ENCODE results near the gene TMEM161A. TPM values are rescaled to one million over a fixed set of nuclear protein-coding genes. Genes with fewer than 3 reads are reported as not detected.

TMEM161A gene
- total RNA-seq: 14.3 and 15.3 TPM in 2 replicates

GRCh38 chr19:19138109-19138981 is at the start of gene TMEM161A:
Gene TMEM161A, minus strand, starts transcription at chr19:19138478. Its CDS starts 50 bp downstream, at chr19:19138428.

GRCh38 chr19:19170053-19170872 is 32.0 kb upstream of the TMEM161A start, which contains the start of gene MEF2B:
Gene MEF2B, minus strand, starts transcription at chr19:19170263. Its CDS starts 19,528 bp downstream, at chr19:19150735.

Other genes starting within 250 kb of the TMEM161A start
- 0.49 and 0.65 TPM in 2 replicates for gene CERS1, start 242.3 kb downstream of the TMEM161A start, total RNA-seq
- gene COPE, start 219.1 kb downstream of the TMEM161A start, total RNA-seq: 182 and 238 TPM in 2 replicates
- gene DDX49, start 218.8 kb downstream of the TMEM161A start, total RNA-seq: 42.8 and 44.3 TPM in 2 replicates
- gene HOMER3, start 197.3 kb downstream of the TMEM161A start, total RNA-seq: 107 and 136 TPM in 2 replicates
- gene SUGP2, start 105.0 kb downstream of the TMEM161A start, total RNA-seq: 39.1 and 42.2 TPM in 2 replicates
- gene ARMC6, start 104.9 kb downstream of the TMEM161A start, total RNA-seq: 37.9 and 38.0 TPM in 2 replicates
- 8.9 and 12.8 TPM in 2 replicates for gene SLC25A42, start 74.5 kb downstream of the TMEM161A start, total RNA-seq
- not detected in 2 replicates for gene MEF2B, start 31.8 kb upstream of the TMEM161A start, total RNA-seq
- 15.4 and 15.9 TPM in 2 replicates for gene BORCS8, start 53.7 kb upstream of the TMEM161A start, total RNA-seq
- 37.6 and 38.1 TPM in 2 replicates for gene RFXANK, start 53.8 kb upstream of the TMEM161A start, total RNA-seq
- gene NR2C2AP, start 64.9 kb upstream of the TMEM161A start, total RNA-seq: 3.0 and 4.4 TPM in 2 replicates
- gene NCAN, start 73.5 kb upstream of the TMEM161A start, total RNA-seq: under 0.01 TPM in 1 of 2 replicates, not detected in the other
- gene TM6SF2, start 134.8 kb upstream of the TMEM161A start, total RNA-seq: 0.32 and 0.36 TPM in 2 replicates
- gene SUGP1, start 182.0 kb upstream of the TMEM161A start, total RNA-seq: 32.0 and 34.6 TPM in 2 replicates
- 56.7 and 65.2 TPM in 2 replicates for gene MAU2, start 182.4 kb upstream of the TMEM161A start, total RNA-seq

All from hair follicle dermal papilla cell (primary cell).